Measurements from ENCODE around the gene MAPK9.
A peak's percentile ranks its signal among the peaks of the same experiment; 100 is the strongest.

Gene MAPK9

GRCh38 chr5:180271221-180271620 lies 20.7 kb downstream of the MAPK9 start:
- H3K9me3 ChIP-seq (replicated peaks in 1 of 11), result peaks cover 98 to 100% (median 100%) of the 10 kb centered on the region in 11 experiments
- peaks cover 92 to 99% (median 94%) of the 10 kb centered on the region in 11 experiments for H3K36me3 ChIP-seq
- TF ChIP-seq Cebpa-rat (IDR thresholded peaks at IDR 0.05), result no peak
- H3K27me3 ChIP-seq, result no peaks in the 10 kb centered on the region
- H3K9ac ChIP-seq, result no peak overlapping the region
- 0 out of 22 replicates have a peak overlapping the region, but pooled peaks of 1 of the 11 experiments have one; percentile 28 for H3K27ac ChIP-seq
- H4K20me1 ChIP-seq, result no peaks in the 10 kb centered on the region
- H3K4me2 ChIP-seq, result peak overlapping the region in 4 of 11 experiments; percentile 4 to 39 (median 21); a peak in 4 of 22 replicates
- peaks cover 0 to 19% (median 0%) of the 10 kb centered on the region in 10 experiments; a peak in 6 of 20 replicates for H3K4me1 ChIP-seq
- no peak overlapping the region for H3K4me3 ChIP-seq

- H3K4me3 ChIP-seq, result peak overlapping the region in 7 of 10 experiments; percentile 3 to 29 (median 22); a peak in 6 of 20 replicates
- H3K4me2 ChIP-seq, result no peak overlapping the region
- peaks cover 99 to 100% (median 100%) of the 10 kb centered on the region in 11 experiments for H3K9me3 ChIP-seq (replicated peaks in 1 of 11)
- H4K20me1 ChIP-seq, result no peaks in the 10 kb centered on the region
- H3K9ac ChIP-seq, result no peak overlapping the region
- H3K4me1 ChIP-seq, result no peaks in the 10 kb centered on the region
- H3K27ac ChIP-seq, result no peak overlapping the region
- H3K27me3 ChIP-seq, result no peaks in the 10 kb centered on the region
- TF ChIP-seq Cebpa-rat (IDR thresholded peaks at IDR 0.05), result no peak
- H3K36me3 ChIP-seq, result peaks cover 96 to 100% (median 98%) of the 10 kb centered on the region in 11 experiments
Measured at GRCh38 chr5:180259260-180259611, 32.6 kb downstream of the MAPK9 start.

DNA sequence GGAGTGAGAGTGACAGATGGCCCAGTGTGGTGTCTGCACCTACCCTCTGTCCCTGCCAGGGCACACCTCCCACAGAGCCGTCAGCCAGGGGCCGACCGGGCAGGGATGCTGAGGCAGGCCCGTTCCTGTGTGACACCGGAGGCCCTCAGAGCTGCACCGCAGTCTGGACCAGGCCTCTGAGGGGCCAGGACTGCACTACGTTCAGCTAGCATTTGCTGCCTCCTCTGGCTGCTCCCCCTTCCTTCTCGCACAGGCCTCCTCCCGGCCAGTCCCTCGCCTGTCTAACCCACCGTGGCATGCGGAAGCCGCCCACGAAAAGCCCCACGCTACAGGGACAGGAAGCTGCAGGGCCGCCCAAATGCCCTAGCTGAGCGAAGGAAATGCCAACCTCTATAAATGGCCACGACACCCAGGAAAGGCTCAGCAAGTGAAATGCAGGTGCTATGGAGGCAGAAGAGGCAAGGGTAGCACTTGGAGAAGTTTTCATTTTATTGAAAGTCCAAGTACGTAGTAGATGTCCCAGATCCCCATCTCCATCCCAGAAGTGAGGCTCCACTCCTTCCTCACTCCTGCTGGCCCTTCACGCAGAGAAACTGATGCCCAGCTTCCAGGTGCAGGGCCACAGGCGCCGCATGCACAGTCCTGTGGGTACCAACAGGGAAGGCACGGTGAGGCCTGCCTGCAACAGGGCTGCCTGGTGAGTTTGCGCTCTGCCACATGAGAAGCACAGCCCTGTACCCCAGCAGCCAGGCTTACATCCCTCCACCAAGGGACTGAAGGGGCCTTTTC lies 38.7 kb downstream of the MAPK9 start:
- Histone ChIP-seq H3K27ac (no peak overlapping the region), H3K9ac (no peak overlapping the region), H3K9me3 (replicated peaks in 1 of 11) (peaks cover 99 to 100% (median 100%) of the 10 kb centered on the region in 11 experiments), H4K20me1 (no peaks in the 10 kb centered on the region), H3K27me3 (no peaks in the 10 kb centered on the region), H3K4me1 (no peaks in the 10 kb centered on the region), H3K36me3 (peaks cover 97 to 100% (median 98%) of the 10 kb centered on the region in 11 experiments), H3K4me2 (no peak overlapping the region), H3K4me3 (peak overlapping the region; percentile 7 to 48 (median 31); a peak in 14 of 20 replicates)
- TF ChIP-seq Cebpa-rat (IDR thresholded peaks at IDR 0.05), result no peak

GRCh38 chr5:180251887-180252286 lies 40.0 kb downstream of the MAPK9 start:
- peaks cover 97 to 100% (median 98%) of the 10 kb centered on the region in 11 experiments for H3K36me3 ChIP-seq
- H3K4me3 ChIP-seq, result peak overlapping the region in 5 of 10 experiments; percentile 3 to 37 (median 26); a peak in 4 of 20 replicates
- no peak overlapping the region for H3K27ac ChIP-seq
- H3K9me3 ChIP-seq (replicated peaks in 1 of 11), result peaks cover 99 to 100% (median 100%) of the 10 kb centered on the region in 11 experiments
- no peaks in the 10 kb centered on the region for H3K4me1 ChIP-seq
- no peaks in the 10 kb centered on the region for H4K20me1 ChIP-seq
- TF ChIP-seq Cebpa-rat (IDR thresholded peaks at IDR 0.05), result no peak
- no peak overlapping the region for H3K9ac ChIP-seq
- H3K4me2 ChIP-seq, result no peak overlapping the region
- no peaks in the 10 kb centered on the region for H3K27me3 ChIP-seq

DNA sequence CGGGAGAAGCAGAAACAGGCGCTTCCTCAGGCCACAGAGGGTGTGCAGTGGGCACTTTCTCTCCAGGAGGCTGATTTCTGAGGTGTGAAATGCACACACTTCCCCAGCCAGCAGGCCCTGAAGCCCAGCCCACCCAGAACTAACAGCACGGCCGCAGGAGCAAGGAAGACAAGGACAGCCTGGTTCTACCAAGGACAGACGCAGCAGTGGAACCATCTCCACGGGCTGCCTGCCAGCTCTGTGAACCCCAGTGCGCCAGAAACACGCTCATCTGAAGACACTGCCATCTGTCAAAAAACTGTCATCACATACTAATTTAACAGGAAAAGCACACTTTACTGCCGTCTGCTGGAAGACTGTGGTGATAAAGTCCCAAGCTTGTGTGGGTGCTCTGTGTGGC lies 40.7 kb downstream of the MAPK9 start:
- Histone ChIP-seq H3K4me3 (0 out of 20 replicates have a peak overlapping the region, but pooled peaks of 1 of the 10 experiments have one; percentile 26), H3K4me2 (no peak overlapping the region), H3K9ac (no peak overlapping the region), H3K9me3 (replicated peaks in 1 of 11) (peaks cover 95 to 100% (median 99%) of the 10 kb centered on the region in 11 experiments), H3K27ac (no peak overlapping the region), H3K36me3 (peaks cover 98 to 100% (median 99%) of the 10 kb centered on the region in 11 experiments), H3K4me1 (no peaks in the 10 kb centered on the region), H3K27me3 (no peaks in the 10 kb centered on the region), H4K20me1 (no peaks in the 10 kb centered on the region)
- no peak for TF ChIP-seq Cebpa-rat (IDR thresholded peaks at IDR 0.05)

DNA sequence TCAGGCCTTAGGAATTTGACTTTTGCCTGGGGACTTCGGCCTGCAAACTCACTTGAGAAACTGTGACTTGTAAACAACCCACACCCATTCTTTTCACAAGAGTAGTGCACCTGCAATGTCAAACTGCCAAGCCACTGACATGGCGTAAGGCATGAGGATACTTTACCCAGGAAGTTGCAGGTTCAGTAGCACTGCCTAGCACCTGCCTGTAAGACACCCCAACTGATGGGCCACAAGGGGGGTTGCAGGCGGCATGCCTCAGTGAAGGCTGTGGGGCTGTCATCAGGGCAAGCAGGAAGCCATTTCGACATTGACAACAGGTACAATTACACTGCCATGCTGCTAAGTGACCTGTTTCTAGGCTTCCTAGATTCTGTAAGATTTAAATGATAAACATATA lies 41.6 kb downstream of the MAPK9 start:
- peaks cover 95 to 100% (median 98%) of the 10 kb centered on the region in 11 experiments for H3K36me3 ChIP-seq
- H3K27ac ChIP-seq, result no peak overlapping the region
- H3K4me1 ChIP-seq, result no peaks in the 10 kb centered on the region
- H3K4me2 ChIP-seq, result no peak overlapping the region
- H3K4me3 ChIP-seq, result peak overlapping the region in 1 of 10 experiments; percentile 12; a peak in 1 of 20 replicates
- H3K9ac ChIP-seq, result no peak overlapping the region
- H3K27me3 ChIP-seq, result no peaks in the 10 kb centered on the region
- H4K20me1 ChIP-seq, result no peaks in the 10 kb centered on the region
- TF ChIP-seq Cebpa-rat (IDR thresholded peaks at IDR 0.05), result no peak
- peaks cover 91 to 100% (median 97%) of the 10 kb centered on the region in 11 experiments for H3K9me3 ChIP-seq (replicated peaks in 1 of 11)

- H3K4me3 ChIP-seq, result no peak overlapping the region
- peaks cover 20 to 75% (median 39%) of the 10 kb centered on the region in 11 experiments for H3K9me3 ChIP-seq (replicated peaks in 1 of 11)
- H4K20me1 ChIP-seq, result no peaks in the 10 kb centered on the region
- no peak overlapping the region for H3K27ac ChIP-seq
- H3K4me1 ChIP-seq, result peaks cover 0 to 10% (median 0%) of the 10 kb centered on the region in 10 experiments; a peak in 2 of 20 replicates
- no peak overlapping the region for H3K9ac ChIP-seq
- H3K36me3 ChIP-seq, result peaks cover 92 to 99% (median 95%) of the 10 kb centered on the region in 11 experiments
- H3K4me2 ChIP-seq, result no peak overlapping the region
- H3K27me3 ChIP-seq, result no peaks in the 10 kb centered on the region
- no peak for TF ChIP-seq Cebpa-rat (IDR thresholded peaks at IDR 0.05)
Measured at GRCh38 chr5:180241600-180241999, 50.3 kb downstream of the MAPK9 start.

- TF ChIP-seq Cebpa-rat (IDR thresholded peaks at IDR 0.05), result no peak
- Histone ChIP-seq H3K36me3 (peaks cover 95 to 100% (median 98%) of the 10 kb centered on the region in 11 experiments), H3K9ac (no peak overlapping the region), H3K4me3 (no peak overlapping the region), H3K4me2 (no peak overlapping the region), H3K27ac (no peak overlapping the region), H3K27me3 (no peaks in the 10 kb centered on the region), H3K9me3 (replicated peaks in 1 of 11) (peaks cover 5 to 46% (median 14%) of the 10 kb centered on the region in 11 experiments; a peak in 19 of 22 replicates), H4K20me1 (peaks cover 0 to 4% (median 0%) of the 10 kb centered on the region in 11 experiments; a peak in 1 of 22 replicates), H3K4me1 (peaks cover 0 to 5% (median 0%) of the 10 kb centered on the region in 10 experiments; a peak in 2 of 20 replicates)
Measured at GRCh38 chr5:180238631-180239030, 53.3 kb downstream of the MAPK9 start.

DNA sequence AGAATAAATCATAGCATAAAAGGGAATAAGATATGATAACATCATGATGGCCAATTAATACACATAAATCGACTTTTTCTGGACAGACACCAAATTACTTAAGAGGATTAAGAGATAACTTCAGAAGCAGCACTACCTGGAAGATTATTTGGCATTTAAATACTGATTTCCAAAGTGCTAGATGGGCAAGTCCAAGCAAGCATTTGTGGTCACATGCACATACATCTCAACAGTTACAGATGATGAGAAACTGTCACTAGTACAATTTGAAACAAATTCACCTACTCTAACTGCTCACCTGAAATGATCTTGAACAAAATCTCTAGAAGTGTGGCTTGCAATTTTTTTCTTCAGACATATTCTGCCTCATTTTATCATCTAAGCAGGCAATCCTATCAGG lies 56.0 kb downstream of the MAPK9 start:
- TF ChIP-seq Cebpa-rat (IDR thresholded peaks at IDR 0.05), result no peak
- Histone ChIP-seq H3K27ac (no peak overlapping the region), H3K4me3 (no peak overlapping the region), H3K9ac (no peak overlapping the region), H3K27me3 (no peaks in the 10 kb centered on the region), H3K4me2 (no peak overlapping the region), H3K4me1 (no peaks in the 10 kb centered on the region), H3K9me3 (replicated peaks in 1 of 11) (peaks cover 0 to 18% (median 3%) of the 10 kb centered on the region in 11 experiments; a peak in 8 of 22 replicates), H3K36me3 (peaks cover 80 to 95% (median 90%) of the 10 kb centered on the region in 11 experiments), H4K20me1 (peaks cover 0 to 4% (median 0%) of the 10 kb centered on the region in 11 experiments; a peak in 1 of 22 replicates)
